HCT116 (cell line): ENCODE data around the gene AKAP5. TPM values are rescaled to one million over a fixed set of nuclear protein-coding genes. Genes with fewer than 3 reads are reported as not detected.

ENCODE experiments used
- ATAC-seq: fragments of 200-7000 bp; cut with Tn5 transposase; 2 replicates; pipeline ENCODE4 v1.9.1; 2020; ENCODE audit warnings: mild to moderate bottlenecking, moderate library complexity
- BruUV-seq: library from RNA; stranded (reverse); fragments of 400-500 nt; replicated peaks from 2 replicates; lab custom pipeline; 2021; lab: Mats Ljungman, UMichigan
- CTCF ChIA-PET: fragments of 300-600 bp; sonication (Branson Sonifier 250); formaldehyde crosslinking; loops from one replicate; lab custom pipeline; 2021; ENCODE audit warnings: antibody characterized with exemption; lab: Charles Lee
- POLR2A ChIA-PET: fragments of 300-600, 350-600 bp; sonication (Branson Sonifier 250); formaldehyde crosslinking; loops from one replicate; lab custom pipeline; 2021; ENCODE audit warnings: antibody characterized with exemption; lab: Charles Lee
- RAD21 ChIA-PET, 2 experiments: fragments of 300-600 bp; sonication (Branson Sonifier 250); formaldehyde crosslinking; loops; one replicate each; lab custom pipeline; 2023; ENCODE audit warnings: low total read pairs in 2 of 2; ENCODE audit not compliant: uncharacterized antibody in 2 of 2, unreplicated experiment in 2 of 2, low non-redundant PET in 1 of 2; lab: Charles Lee
- DNase-seq: peaks from one replicate; pipeline ENCODE4 v3.0.0-alpha.2; 2010; ENCODE audit warnings: low read depth, low spot score
- H2AFZ ChIP-seq: fragments of 200-600 bp; shearing (Covaris generic), sonication (generic); 2 replicates; pipeline ENCODE4 v1.6.1; 2017; ENCODE audit warnings: low read depth, mixed run types, mixed read lengths, antibody characterized with exemption, low read length; ENCODE audit not compliant: poor library complexity, severe bottlenecking
- H3K27ac ChIP-seq: 2 replicates; pipeline ENCODE4 v1.5.1; 2012; ENCODE audit warnings: low read depth, low read length
- H3K27me3 ChIP-seq: fragments of 200-600 bp; sonication (generic); 2 replicates; pipeline ENCODE4 v1.6.1; 2016; ENCODE audit warnings: mixed run types, low read length, mixed read lengths; ENCODE audit not compliant: insufficient read depth
- H3K36me3 ChIP-seq, 2 experiments: fragments of 200-500 bp in 1 of 2; fragments of 200-600 bp in 1 of 2; sonication (Bioruptor generic) in 1 of 2; sonication (generic) in 1 of 2; 2 replicates each; pipeline versions ENCODE4 v1.5.1 to v1.6.1; 2014 to 2016; ENCODE audit warnings: low read length in 2 of 2, inconsistent platforms in 1 of 2, mixed read lengths in 1 of 2, mixed run types in 1 of 2; ENCODE audit not compliant: insufficient read depth in 2 of 2, control insufficient read depth in 1 of 2
- H3K4me1 ChIP-seq, 2 experiments: fragments of 200-600 bp in 1 of 2; sonication (generic) in 1 of 2; 2 replicates each; pipeline versions ENCODE4 v1.5.1 to v1.6.1; 2012 to 2017; ENCODE audit warnings: low read length in 2 of 2, inconsistent platforms in 1 of 2, mild to moderate bottlenecking in 1 of 2, mixed read lengths in 1 of 2, mixed run types in 1 of 2, moderate library complexity in 1 of 2; ENCODE audit not compliant: insufficient read depth in 2 of 2, control insufficient read depth in 1 of 2
- H3K4me2 ChIP-seq: fragments of 200-600 bp; sonication (generic); 2 replicates; pipeline ENCODE4 v1.6.1; 2017; ENCODE audit warnings: mixed run types, low read length, mixed read lengths
- H3K4me3 ChIP-seq, 2 experiments: fragments of 200-600 bp in 1 of 2; sonication (generic) in 1 of 2; replicated peaks in 1 of 2; 2 replicates each; pipeline ENCODE4 v1.5.1; 2011 to 2016; ENCODE audit warnings: low read length in 2 of 2, control low read depth in 1 of 2, low read depth in 1 of 2, mild to moderate bottlenecking in 1 of 2, mixed read lengths in 1 of 2, mixed run types in 1 of 2
- H3K79me2 ChIP-seq: fragments of 200-600 bp; sonication (generic); 2 replicates; pipeline ENCODE4 v1.6.1; 2017; ENCODE audit warnings: mild to moderate bottlenecking, mixed run types, low read length, moderate library complexity, mixed read lengths; ENCODE audit not compliant: insufficient read depth
- H3K9ac ChIP-seq: fragments of 200-600 bp; sonication (generic); 2 replicates; pipeline ENCODE4 v1.6.1; 2016; ENCODE audit warnings: low read length, mixed read lengths
- H3K9me2 ChIP-seq: fragments of 200-600 bp; sonication (generic), shearing (Covaris generic); 2 replicates; pipeline ENCODE4 v1.6.1; 2017; ENCODE audit warnings: mixed run types, mild to moderate bottlenecking, moderate library complexity; ENCODE audit not compliant: insufficient read depth
- H3K9me3 ChIP-seq, 2 experiments: fragments of 200-500 bp in 1 of 2; fragments of 200-600 bp in 1 of 2; sonication (Bioruptor generic) in 1 of 2; sonication (generic) in 1 of 2; 2 replicates each; pipeline ENCODE4 v1.6.1; 2014 to 2017; ENCODE audit warnings: low read length in 2 of 2, mixed read lengths in 2 of 2, inconsistent platforms in 1 of 2, low read depth in 1 of 2, mild to moderate bottlenecking in 1 of 2, mixed run types in 1 of 2, moderate library complexity in 1 of 2; ENCODE audit not compliant: control insufficient read depth in 1 of 2, insufficient read depth in 1 of 2
- H4K20me1 ChIP-seq: fragments of 200-600 bp; sonication (generic), shearing (Covaris generic); 2 replicates; pipeline ENCODE4 v1.6.1; 2017; ENCODE audit warnings: mixed run types, mild to moderate bottlenecking, moderate library complexity; ENCODE audit not compliant: insufficient read depth
- EGR1 ChIP-seq: IDR thresholded peaks from 2 replicates; pipeline ENCODE4 v1.6.1; 2012; ENCODE audit warnings: low read depth
- EZH2phosphoT487 ChIP-seq: fragments of 200-600 bp; IDR thresholded peaks from 2 replicates; pipeline ENCODE4 v1.6.1; 2018; ENCODE audit warnings: antibody characterized with exemption, borderline replicate concordance
- JUND ChIP-seq: IDR thresholded peaks from 2 replicates; pipeline ENCODE4 v1.6.1; 2012
- SRF ChIP-seq: IDR thresholded peaks from 2 replicates; pipeline ENCODE4 v1.6.1; 2012; ENCODE audit warnings: low read depth
- TCF7L2 ChIP-seq: IDR thresholded peaks from 2 replicates; pipeline ENCODE4 v1.7.0; 2011; ENCODE audit warnings: borderline replicate concordance, inconsistent platforms; ENCODE audit not compliant: insufficient read depth, insufficient read length; ENCODE audit errors: extremely low read depth
- ZFX ChIP-seq: fragments of 450-650 bp; IDR thresholded peaks from 2 replicates; pipeline ENCODE4 v1.6.1; 2017
- intact Hi-C: fragments of 100-400 bp; cut with micrococcal nuclease; formaldehyde crosslinking; loops from 2 replicates; pipeline ENCODE4 v1.10.0; 2022
- total RNA-seq: library from RNA; stranded (reverse); gene quantifications from one replicate; pipeline ENCODE4 v1.2.1, GENCODE V29; 2021; ENCODE audit not compliant: unreplicated experiment
- TF ChIP-seq, protein P1 (sequence below): IDR thresholded peaks from 2 replicates; pipeline ENCODE4 v1.6.1; 2012
- TF ChIP-seq, protein P2 (sequence below): IDR thresholded peaks from 2 replicates; pipeline ENCODE4 v1.6.1; 2012; ENCODE audit warnings: low read depth

AKAP5 gene
- total RNA-seq, 1 experiment from 2014 or later = 0.54 TPM

DNA sequence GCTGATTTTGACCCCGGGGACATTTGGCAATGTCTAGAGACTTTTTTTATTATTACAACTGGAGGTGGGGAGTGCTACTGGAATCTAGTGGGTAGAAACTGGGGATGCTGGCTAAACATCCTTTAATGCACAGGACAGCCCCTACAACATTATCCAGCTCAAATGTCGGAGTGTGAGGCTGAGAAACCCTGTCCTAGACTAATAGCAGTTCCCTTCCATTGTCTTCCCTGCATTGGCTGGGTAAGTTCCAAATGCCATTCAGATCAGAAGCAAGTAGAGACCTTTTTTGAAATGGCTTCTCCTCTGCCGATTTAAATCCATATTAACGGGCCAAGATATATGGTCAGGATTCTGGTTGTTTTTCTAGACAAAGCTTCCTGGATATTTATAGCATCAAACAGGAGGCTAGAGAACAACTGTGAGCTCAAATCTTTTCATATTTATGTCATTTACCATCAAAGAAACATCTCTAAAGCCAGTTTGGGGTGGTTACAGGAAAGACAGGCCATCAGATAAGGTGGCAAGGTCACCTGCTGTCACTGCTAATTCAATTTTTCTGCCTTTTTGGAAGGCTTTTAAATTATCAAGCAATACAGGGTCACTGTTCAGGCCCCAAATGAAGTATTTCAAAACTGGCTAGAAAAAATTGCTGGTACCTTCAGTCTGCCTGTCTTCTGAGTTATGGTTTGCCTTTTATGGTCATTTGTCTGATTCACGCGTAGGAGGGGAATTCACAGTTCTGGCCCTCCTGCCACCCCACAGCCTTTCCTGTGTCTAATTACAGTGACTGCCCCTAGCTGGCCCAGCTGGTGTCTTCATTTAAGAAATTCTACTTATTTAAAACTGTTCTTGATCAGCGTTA, 20.1 kb upstream of the AKAP5 start:
- intact Hi-C loops = no loop called here
- H3K9me2 ChIP-seq = no peaks in the 10 kb centered on the region
- no peak overlapping the region for H3K27ac ChIP-seq
- no peaks in the 10 kb centered on the region for H3K79me2 ChIP-seq
- ChIA-PET CTCF (interaction anchor here (0.9 kb wide), 1 partner anchor 15 kb away, joined by 3 read pairs; no protein-coding TSS in a partner anchor), POLR2A (no interaction called here), RAD21 (no interaction called here)
- peaks cover 4 to 9% of the 10 kb centered on the region in 2 experiments; a peak in 3 of 4 replicates for H3K4me1 ChIP-seq
- H3K4me3 ChIP-seq = no peak overlapping the region
- no peak overlapping the region for H3K9ac ChIP-seq
- no peaks in the 10 kb centered on the region for H3K9me3 ChIP-seq
- peaks cover 48 to 53% of the 10 kb centered on the region in 2 experiments for H3K36me3 ChIP-seq
- ATAC-seq = no peak
- no peak overlapping the region for H3K4me2 ChIP-seq
- TSS peak; percentile 9 for BruUV-seq
- H4K20me1 ChIP-seq = no peaks in the 10 kb centered on the region
- DNase-seq = no peak
- no peaks in the 10 kb centered on the region for H3K27me3 ChIP-seq
- peak; percentile 71 for TF ChIP-seq SRF
- TF ChIP-seq, protein P1, sequence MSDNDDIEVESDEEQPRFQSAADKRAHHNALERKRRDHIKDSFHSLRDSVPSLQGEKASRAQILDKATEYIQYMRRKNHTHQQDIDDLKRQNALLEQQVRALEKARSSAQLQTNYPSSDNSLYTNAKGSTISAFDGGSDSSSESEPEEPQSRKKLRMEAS = no peak
- TF ChIP-seq, all 23 proteins: peak for 1
- no peak overlapping the region for H2AFZ ChIP-seq

DNA sequence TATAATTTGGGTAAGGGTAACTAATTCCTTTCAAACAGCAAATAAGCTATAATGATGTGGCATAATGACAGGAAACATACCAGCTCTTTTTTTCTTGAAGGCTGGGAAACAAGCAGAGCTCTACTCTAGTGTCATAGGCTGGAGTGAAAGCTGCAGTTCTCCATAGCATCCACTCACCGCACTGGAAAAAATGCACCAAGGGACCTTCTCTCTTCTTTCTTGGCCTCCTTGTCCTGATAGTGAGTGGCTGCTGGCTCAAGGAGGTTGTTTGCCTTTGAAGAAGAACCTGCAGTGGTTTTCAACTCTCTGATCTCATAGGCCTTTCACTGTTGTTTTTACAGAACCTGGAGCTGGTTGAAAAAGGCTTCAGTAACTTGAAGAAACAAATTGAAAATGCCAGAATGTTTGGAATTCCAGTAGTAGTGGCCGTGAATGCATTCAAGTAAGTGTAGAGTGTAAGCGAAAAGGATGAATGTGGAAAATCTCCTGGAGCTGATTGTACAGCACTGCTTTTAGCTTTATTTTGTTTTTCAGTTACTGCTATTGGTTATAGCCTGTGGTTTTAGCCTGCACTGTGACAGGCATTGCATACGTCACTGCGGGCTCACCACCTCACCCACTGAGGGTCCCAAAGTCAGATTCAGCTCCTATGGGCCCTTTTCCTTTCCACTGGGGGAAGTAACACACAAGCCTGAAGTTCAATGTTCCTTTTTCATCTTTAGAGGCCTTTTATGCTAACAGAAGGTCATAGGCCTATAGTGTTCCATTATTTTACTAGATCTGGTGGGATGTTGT, 17.2 kb upstream of the AKAP5 start:
- intact Hi-C loops = no loop called here
- H3K79me2 ChIP-seq = no peaks in the 10 kb centered on the region
- peaks cover 44 to 53% of the 10 kb centered on the region in 2 experiments for H3K36me3 ChIP-seq
- H3K9me2 ChIP-seq = no peaks in the 10 kb centered on the region
- no peaks in the 10 kb centered on the region for H3K9me3 ChIP-seq
- no peak overlapping the region for H3K4me2 ChIP-seq
- POLR2A ChIA-PET = no interaction called here
- H4K20me1 ChIP-seq = no peaks in the 10 kb centered on the region
- H3K27me3 ChIP-seq = no peaks in the 10 kb centered on the region
- CTCF ChIA-PET = interaction anchor here (1.2 to 1.6 kb wide), 2 partner anchors 12 to 18 kb away, joined by 3 to 4 read pairs; no protein-coding TSS in a partner anchor
- BruUV-seq = no TSS peak
- no peak overlapping the region for H3K9ac ChIP-seq
- no peak overlapping the region for H2AFZ ChIP-seq
- no peak for TF ChIP-seq ZFX
- no peak for TF ChIP-seq TCF7L2
- TF ChIP-seq JUND = no peak
- no peak for TF ChIP-seq EZH2phosphoT487
- TF ChIP-seq, protein P2, sequence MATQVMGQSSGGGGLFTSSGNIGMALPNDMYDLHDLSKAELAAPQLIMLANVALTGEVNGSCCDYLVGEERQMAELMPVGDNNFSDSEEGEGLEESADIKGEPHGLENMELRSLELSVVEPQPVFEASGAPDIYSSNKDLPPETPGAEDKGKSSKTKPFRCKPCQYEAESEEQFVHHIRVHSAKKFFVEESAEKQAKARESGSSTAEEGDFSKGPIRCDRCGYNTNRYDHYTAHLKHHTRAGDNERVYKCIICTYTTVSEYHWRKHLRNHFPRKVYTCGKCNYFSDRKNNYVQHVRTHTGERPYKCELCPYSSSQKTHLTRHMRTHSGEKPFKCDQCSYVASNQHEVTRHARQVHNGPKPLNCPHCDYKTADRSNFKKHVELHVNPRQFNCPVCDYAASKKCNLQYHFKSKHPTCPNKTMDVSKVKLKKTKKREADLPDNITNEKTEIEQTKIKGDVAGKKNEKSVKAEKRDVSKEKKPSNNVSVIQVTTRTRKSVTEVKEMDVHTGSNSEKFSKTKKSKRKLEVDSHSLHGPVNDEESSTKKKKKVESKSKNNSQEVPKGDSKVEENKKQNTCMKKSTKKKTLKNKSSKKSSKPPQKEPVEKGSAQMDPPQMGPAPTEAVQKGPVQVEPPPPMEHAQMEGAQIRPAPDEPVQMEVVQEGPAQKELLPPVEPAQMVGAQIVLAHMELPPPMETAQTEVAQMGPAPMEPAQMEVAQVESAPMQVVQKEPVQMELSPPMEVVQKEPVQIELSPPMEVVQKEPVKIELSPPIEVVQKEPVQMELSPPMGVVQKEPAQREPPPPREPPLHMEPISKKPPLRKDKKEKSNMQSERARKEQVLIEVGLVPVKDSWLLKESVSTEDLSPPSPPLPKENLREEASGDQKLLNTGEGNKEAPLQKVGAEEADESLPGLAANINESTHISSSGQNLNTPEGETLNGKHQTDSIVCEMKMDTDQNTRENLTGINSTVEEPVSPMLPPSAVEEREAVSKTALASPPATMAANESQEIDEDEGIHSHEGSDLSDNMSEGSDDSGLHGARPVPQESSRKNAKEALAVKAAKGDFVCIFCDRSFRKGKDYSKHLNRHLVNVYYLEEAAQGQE = no peak
- TF ChIP-seq EGR1 = no peak
- RAD21 ChIA-PET = interaction anchor here in 1 of 2 experiments (0.6 kb wide), 1 partner anchor 109 kb away, joined by 3 read pairs; no protein-coding TSS in a partner anchor
- no peak overlapping the region for H3K27ac ChIP-seq
- DNase-seq (no peak), ATAC-seq (no peak)
- no peak overlapping the region for H3K4me3 ChIP-seq
- peaks cover 4 to 9% of the 10 kb centered on the region in 2 experiments; a peak in 3 of 4 replicates for H3K4me1 ChIP-seq
